NCI-H1092 treated with DMSO at 0.1 percent for 48 hours (cell line): Measurements from ENCODE around the gene KLRF2.

Experiments used
- DNase-seq: peaks from one replicate; lab custom pipeline; 2025; lab: John Stamatoyannopoulos, UW

Gene KLRF2

DNA sequence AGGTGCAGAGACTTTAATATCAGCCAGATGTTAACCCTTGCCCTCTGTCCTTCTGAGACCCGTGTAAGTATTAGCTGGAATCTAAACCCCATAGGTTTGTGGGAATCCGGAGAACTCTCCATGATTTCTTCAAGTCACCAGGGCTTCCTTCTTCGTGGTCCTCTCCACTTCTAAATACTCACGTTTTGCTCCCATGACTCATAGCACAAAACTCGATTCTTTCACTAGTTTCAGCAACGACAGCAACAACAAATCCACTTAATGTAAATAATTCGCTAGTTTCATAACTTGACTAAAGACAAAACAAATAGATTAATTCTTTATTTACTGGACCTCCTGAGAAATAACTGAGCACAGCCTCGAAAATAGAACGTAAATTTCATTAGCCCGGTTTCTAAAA lies 55.3 kb downstream of the KLRF2 start:
- DNase-seq = no peak

DNA sequence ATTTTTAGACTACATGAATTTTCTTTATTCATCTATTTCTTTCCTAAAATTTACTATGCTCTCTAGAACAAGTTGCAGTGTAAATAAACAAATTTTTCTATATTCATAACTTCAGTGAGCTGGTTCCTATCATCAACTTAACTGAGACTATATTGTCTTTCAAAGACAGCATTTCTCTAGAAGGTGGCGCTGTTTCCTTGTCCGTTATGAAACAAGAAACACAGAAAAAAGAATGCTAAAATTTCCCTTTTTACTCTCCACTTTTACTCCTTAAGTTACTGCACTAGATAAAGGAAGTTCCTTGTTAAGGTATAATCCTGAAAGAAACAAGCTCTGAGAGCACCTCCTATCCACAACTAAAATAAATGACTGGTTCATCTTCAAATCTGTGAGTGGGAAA lies 59.1 kb downstream of the KLRF2 start:
- no peak for DNase-seq

DNA sequence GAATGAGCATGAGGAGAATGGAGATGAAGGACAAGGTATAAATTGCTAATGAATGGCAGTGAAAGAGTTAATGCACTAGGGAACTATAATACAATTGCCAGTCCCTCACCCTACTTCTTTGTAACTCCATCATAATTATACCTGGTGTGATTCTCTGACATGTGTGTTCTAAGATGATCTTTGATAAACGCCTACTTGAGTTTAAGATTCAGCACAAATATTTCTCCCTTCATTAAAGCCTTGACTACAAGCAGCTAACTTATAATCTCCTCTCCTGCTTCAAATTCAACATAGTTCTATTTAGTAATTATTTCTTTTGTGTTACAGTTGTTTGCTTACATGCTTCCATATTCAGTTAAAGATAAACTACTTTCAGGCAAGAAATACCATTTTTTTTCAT lies 60.5 kb downstream of the KLRF2 start:
- DNase-seq = no peak

DNA sequence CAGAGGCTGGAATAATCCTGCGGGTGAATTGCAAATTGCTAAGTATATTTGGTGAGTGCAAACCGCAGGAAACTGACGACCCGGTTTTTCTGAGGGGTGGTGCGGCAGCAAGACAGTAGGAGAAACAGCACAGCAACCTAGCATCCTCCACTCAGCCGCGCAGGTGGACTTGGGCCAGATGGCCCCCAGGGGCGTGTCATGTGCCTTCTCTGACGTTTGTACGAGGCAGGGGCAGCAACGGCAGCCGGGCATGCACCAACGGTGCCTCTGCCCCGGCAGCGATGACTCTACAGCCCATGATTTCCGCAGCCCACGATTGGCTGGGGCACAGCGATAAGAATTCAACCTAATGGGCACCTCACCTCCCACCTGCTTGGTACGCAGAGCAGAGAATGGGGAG lies 62.0 kb downstream of the KLRF2 start:
- DNase-seq = no peak

DNA sequence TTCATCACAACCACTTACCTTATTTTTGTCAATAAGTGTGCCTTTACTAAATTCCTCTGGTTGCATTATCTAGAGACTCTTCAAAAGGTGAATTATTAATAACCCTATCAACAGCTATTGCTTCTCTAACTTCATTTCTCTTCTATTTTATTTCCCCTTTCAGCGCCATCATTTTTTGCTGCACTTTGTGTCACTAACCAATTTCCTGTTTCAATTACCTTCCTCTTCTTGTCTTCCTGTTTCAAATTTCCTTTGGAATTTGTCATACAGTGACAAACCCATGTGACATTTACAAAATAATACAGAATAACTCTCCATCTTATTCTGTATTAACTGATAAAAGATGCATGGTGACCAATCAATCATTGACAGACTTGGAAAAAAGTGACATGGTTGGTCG lies 63.1 kb downstream of the KLRF2 start:
- DNase-seq = no peak
